Activated CD4-positive, alpha-beta T cell treated with anti-CD3 and anti-CD28 coated beads for 1 hour (primary cell): ENCODE results near the gene ZNF804B.

Experiments used
- DNase-seq: peaks from one replicate; pipeline ENCODE4 v3.0.0-alpha.2; 2020

ZNF804B gene

DNA sequence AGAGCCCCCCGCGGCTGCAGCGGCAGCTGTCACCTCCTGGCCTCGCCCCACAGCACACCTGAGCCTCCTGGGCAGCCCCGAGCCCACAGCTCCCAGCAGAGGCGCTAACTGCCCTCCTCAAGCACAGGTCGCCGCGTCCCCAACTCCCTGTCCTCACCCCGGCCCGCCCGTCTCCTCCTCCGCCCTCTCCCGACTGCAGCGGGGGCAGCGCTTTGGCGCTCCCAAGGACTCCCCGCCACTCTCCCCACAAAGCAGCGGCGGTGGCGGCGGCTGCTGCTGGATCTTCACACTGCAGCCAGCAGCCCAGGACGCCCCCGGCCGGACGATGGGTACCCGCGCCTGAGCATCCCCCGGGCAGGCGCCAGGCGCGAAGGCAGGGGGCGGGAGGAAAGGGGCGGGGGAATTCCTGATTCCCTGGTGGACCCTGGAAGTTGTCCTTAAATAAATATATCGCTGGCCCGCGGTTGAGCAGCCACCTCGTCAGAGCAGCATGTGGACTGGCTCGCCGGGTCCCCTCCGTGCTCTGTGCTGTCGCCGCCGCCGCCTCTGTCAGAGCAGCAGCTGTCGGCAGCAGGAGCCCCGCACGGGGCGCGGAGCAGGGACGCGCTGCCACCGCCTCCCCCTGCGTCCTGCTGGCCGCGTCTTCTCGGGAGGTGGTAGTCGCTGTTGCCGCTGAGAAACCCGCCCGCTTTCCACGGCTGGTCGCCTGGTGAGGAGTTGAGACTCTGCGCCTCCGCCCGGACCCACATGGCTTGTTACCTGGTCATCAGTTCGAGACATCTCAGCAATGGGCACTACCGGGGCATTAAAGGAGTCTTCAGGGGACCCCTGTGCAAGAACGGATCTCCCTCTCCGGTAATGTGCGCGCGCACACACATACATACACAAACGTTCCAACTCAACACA is at the start of gene ZNF804B:
ZNF804B (plus strand) TSS at position 471 of the 906 bp plus-strand sequence; CDS start at position 748, 277 bp downstream.
- no peak for DNase-seq

DNA sequence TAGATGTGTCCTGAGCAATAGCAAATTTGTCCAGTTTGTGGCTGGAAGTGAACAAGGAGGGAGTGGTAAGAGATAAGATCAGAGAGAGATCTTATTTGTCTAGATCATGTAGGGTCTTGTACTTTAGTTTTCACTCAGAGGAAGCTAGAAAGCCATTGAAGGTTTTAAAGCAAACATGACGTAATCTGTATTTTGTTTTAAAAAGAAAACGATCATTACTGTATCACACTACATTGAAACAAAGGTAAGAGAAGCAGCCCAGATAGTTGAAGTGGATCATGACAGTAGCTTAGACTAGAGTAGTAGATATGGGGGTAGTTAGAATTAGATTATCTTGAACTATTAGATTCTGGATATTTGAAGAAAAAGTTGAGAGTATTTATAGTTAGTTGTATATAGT is 23.6 kb upstream of the ZNF804B start:
- no peak for DNase-seq

DNA sequence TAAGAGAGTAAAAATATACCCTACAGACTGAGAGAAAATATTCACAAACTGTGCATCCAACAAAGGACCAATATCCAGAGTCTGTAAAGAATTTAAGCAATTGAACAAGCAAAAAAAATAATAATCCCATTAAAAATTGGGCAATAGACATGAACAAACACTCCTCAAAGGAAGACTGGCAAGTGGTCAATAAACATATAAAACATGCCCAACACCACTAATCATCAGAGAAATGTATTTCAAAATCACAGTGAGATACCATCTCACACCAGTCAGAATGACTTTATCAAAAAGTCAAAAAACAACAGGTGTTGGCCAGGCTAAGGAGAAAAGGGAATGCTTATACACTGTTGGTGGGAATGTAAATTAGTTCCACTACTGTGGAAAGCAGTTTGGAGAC is 21.9 kb upstream of the ZNF804B start:
- DNase-seq, result no peak

DNA sequence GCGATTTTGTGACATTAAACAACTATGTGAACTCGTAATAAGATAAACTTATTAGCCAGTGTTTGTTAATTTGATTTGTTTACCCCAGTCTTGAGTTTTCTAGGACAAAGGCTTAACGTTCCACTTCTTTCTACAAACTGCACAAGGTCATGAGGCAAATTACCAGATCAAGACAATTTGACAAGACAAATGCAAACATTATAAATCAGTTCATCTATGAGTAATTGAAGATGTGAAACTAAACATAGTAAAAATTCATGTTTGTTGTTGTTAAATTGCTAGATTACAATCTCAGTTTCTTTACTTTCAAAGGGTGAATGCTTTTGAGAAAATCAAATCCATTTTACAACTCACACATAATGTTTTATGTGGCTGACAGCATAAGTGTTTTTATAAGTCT is 13.4 kb upstream of the ZNF804B start:
- DNase-seq, result no peak

DNA sequence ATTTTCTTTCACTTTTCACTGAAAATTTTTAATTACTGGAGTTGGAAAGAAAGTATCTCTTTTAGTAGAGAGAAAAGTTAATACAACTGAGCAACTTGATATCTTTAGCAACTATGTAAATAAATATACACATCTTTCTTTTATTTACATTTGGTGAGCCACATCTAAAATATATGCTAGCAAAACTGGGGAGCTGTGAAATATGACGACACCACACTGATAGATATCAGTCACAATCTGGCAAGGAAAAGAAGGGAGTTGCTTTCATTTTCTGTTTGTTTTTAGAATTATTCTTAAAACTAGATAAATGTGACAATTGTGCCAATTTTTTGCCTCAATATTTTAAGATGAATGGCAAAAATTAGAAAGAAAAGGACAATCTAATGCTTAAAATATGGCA is 2.7 kb upstream of the ZNF804B start:
- no peak for DNase-seq

DNA sequence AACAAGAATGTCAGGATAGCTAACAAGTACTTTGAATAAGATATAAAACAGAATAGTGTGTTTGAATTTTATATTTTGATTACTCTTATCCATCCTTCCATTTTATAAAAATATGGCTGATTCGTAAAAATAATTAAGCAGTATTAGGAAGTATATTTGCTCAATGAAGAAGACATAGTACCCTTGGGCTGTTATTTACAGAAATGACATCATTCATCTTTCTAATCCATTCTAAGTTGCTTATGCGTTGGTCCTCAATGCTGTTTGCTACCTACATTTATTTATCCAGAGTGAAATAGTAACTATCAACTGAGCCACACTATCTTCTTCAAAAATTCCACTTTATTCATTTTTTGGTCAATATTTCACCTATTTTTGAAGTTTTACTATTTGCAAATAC is 2.1 kb upstream of the ZNF804B start:
- DNase-seq, result no peak

DNA sequence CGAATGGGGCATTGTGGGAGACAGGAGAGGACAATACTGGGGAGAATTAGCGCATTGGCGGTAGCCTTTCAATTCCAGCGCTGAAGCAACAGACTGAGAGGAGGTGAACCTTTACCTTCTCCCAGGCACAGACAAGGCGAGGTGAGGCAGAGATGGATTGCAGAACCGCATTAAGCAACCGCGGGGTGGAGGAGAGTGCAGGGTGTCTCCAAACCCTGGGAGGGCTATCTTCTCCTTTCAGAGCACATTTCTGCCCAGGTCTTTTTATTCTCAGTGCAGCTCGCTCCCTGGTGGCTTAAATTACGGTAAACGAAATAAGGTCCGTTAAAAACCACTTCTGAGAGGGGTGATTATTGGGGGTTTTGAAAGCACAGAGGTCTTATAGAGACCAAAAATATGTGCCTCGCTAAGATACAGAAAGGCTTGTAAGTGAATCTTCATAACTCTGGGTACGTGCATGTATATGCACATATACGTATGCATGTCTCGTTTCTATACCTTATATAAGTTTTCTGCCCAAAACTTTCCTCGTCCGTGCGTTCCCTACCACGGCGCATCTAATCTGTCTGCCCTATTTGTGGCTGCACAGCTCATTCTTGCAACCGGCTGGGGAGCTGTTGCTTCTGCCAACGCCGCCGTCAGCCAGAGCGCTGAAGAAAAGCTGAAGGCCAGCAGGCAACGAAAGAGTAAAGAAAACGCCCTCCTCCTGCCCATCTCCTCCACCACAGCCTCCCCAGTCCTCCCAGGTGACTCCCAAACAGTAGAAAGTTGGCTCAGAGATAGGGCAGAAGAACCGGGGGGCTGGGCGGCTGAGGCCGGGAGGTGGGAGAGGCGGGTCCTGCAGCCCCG is 895 bp upstream of the ZNF804B start:
- DNase-seq, result no peak

DNA sequence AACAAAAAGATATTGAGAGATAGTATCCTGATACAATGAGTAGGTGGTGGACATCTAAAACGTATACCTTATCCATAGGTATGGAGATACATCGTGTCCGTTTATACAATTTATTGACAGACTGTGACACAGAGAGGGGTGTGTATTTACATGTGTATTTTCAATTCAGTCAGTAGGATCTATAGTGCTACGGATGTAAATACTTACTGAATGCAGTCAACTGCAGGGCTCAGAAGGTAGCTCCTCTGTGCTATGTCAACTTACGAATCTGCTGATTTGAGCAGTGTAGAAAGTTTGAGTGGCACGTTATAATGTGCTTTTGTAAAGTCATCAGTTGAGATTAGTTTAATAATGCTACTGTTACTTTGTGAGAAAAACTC is 626 bp downstream of the ZNF804B start:
- no peak for DNase-seq

DNA sequence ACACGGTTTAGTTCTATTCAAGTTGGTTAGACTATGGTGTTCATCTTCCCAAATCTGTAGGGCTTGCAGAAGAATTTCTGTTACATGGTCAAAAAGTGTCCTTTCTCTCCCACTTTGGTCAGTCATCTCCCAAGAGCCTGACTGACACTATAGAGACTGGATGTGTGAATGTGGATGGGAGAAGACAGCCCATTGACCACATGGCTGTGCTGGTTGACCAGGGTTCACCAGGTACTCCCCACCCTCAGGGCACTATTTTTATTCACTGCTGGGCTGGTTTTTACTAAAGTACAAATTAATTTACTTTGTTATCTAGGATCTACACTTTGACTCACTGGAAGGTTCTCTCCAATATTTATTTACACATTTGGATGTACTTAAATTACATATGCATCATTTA is 2.3 kb downstream of the ZNF804B start:
- DNase-seq, result no peak

DNA sequence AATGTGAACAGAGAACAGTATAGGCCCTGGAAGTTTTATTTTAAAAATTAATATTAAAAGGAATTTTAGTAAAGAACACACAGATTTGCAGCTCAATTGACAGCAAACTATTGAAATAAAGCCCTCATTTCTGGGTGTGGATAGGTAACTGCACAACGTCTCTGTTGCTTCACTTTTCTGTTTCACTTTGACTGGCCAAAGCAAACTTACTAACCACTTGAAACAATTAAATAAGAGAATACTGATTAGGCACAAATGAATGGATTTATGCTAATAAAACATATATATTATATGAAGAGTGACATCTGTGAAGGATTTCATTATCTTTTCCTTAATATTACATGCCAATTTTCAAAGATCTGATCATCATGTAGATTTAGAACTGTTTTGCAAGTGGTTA is 11.9 kb downstream of the ZNF804B start:
- DNase-seq, result no peak

DNA sequence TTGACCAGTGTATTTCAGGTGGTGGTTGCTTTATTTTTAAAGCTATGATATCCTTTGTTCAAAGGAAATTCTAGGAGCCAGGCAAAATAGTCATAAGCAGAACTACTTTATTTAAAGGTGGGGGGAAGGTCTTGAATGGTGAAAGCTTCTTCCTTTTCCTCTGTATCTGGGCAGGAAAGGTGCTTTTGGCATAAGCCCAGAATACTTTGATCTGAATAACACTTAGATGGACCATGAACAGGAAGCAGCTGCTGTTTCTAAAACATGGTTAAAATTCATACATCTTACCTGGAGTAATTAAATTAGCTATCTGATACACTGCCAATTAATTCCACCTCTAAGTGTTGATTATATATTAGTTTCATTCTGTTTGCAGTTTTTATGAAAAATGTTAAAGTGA is 13.3 kb downstream of the ZNF804B start:
- DNase-seq, result no peak

DNA sequence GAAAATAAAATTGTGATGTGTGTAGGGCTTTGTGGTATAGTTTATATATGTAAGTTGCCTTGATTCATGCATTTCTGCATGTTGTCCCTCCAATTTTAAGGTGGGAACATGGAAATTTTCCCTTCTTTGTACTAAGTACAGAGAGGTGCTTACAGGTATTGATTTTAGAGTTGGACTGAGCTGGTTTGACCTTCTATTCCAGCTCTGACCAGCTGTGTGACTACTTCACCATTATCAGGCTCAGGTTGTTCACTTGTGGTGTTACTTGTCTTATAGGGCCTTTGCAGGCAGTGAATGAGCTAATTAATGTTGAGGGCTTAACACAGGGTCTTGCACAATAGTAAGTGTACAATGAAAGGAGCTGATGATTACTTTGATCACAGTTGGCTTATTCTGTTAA is 16.3 kb downstream of the ZNF804B start:
- no peak for DNase-seq

DNA sequence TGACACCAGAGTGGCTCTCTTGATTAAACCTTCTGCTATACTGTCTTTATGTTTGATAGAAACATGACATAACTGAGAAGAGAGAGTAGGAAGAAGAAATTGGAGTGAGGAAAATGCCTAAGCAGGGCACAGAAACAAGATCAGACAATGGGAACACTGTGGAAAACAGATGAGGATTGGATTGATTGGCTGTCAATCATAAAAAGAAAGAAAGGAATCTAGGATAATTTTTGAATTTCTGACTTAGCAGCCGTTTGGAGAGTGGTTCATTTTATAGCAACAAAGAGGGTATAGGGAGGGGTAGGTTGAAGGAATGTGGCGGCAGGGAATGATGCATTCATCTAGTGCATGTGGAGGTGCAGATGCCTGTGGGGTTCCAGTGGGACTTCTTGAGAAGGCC is 28.3 kb downstream of the ZNF804B start:
- DNase-seq, result no peak

DNA sequence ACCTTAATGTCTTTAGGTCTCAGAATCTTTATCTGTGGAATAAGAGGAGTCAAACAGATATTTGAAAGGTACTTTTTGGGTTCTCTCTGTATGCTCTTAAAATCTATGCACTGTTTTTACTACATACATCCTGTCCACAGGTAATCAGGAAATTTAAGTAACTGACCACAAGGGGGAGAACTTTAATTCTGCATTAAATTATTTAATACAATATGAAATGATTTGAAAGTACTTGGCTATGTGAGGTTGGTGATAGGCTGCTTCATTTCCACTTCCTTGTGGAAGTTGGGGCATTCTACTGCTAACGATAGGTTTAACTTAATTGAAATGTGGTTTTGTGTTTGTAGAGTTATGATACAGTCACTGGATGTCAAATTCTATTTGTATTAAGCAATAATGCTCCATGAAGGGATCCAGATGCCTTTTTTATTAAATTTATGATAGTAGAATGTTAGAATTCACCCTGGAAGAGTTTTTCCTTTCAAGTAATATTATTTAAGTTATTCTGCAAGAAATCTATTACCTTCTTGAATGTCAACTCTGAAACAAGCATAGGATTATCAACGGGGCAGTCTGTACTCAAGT is 30.1 kb downstream of the ZNF804B start:
- no peak for DNase-seq

DNA sequence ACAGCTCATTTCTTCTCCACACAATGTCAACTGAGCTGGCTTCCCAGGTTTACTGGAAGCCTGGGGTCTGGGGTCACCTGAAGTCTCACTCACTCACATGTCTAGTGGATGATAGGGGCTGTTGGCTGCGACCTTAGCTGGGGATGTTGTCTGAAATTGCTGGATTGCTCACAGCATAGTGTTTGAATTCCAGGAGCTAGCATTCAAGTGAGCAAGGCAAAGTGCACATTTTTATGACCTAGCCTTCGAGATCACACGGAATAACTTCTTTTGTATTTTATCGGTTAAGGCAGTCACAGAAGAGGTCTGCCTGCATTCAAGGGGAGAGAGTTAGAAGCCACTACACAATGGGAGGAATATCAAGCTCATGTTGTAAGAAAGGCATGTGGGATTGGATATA is 32.4 kb downstream of the ZNF804B start:
- no peak for DNase-seq

DNA sequence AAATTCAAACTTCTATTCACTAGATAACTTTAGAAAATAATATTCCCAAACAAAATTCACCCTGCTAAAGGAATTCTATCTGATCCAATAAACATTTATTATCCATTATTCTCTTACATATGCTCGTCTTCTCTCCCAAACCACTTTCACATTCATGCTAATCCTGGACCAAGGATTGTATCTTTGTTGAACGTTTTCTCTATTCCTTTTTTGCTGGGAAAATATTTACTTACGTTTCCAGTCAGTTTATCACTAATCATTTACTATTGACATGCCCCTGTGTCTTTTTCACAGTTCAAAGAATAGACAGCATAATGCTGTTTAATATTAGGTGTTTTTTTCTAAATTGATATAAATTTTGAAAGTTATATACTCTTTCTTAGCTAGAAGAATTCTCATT is 32.9 kb downstream of the ZNF804B start:
- no peak for DNase-seq

DNA sequence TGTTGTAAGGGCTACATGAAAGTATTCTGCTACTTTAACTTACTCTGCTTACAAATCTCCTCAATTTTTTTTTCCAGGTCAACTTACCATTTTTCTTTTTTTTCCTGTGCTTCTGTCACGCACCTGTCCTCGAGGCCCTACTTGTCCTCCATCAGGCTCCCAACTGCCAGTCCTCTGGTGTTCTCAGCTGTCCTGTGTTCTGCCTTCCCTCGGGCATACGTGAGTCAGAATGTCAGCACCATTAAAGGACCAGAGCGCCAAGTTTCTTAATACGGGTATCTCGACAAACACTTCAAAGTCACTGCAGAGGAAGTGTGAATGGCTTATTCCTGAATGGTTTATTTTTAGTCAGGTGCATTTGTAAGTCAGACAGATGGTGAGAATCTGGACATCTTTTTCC is 36.1 kb downstream of the ZNF804B start, which contains the start of gene TEX47:
TEX47 (minus strand) TSS at position 185 of the 400 bp plus-strand sequence. CDS start 795 bp downstream, outside the sequence.
- no peak for DNase-seq

DNA sequence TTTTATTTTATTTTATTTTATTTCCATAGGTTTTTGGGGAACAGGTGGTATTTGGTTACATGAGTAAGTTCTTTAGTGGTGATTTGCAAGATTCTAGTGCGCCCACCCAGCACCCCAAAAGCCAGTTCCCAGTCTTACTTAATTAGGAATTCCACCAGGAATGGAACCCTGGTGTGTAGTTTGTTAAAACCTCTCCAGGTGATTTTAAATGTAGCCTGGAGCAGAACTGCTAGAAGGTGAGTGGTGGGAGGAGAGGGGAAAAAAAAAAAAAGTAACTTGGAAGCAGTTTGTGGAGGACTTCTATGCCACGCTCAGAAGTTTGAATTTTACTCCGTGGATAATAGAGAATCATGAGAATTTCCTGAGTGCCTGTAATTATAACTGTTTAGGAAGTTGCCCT is 41.5 kb downstream of the ZNF804B start:
- DNase-seq, result no peak

DNA sequence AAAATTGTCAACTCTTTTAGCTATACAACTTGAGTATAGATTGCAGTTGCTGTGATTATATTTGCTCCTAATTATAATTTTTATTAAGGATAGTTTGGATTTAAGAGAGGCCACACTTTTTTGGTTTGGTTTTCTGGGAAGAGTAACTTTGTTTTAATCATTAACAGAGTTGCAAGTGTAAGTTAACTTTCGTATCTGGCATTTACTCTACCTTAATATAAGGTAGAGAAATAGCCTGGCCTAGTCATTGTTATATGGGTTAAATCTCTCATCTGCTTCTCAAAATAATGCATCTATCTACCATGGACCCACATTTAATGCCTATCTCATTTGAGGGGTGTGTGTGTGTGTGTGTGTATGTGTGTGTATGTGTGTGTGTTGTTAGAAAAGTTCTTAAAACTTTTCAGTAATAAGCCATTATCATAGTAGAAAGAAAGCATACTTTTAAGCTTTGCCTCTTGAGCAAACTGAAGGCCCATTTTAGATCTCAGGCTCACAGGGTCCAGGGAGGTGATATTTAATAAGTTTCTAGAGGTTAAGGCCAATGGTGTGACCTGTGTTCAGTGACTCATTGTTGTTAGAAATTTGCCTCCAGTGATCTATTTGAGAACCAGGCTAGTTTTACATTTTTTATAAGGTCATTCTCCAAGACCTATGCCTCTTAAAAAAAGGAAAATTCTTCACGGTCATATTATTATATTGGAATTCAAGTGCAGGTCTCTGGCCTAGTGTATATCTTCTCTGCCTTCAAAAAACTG is 47.0 kb downstream of the ZNF804B start:
- no peak for DNase-seq

DNA sequence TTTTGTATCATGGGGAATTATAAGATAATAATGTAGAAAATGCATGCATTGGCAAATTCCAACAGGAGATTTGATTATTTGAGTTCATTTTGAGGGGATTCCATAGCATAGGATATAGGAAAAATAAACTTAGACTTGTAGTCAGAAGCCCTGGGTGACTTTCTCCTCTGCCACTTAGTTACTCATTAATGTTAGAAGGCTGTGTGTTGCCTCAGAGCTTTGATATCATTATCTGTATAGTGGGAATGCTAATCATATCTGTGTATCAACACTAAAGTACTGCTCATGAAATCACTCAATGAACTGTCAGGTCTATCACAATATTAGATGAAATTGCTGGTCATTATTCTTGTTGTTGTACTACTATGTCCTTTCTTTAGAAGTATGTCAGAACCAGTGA is 59.1 kb downstream of the ZNF804B start:
- no peak for DNase-seq

DNA sequence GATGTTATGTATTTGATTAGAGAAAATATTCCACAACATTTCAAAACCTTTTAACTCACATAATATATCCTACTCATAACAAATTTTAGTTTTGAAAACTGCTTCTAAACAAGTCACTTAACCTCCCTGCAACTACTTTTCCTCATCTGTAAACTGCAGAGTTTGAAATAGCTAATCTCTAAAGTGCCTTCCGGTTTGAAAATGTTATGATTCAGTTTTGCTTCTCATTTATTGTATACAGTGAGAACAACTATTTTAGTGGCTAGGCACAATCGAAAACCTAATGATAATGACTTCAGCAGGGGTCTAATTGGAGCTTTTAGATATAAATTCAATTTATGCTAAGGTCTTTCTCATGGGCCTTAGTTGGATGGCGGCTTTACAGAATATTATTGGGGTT is 66.7 kb downstream of the ZNF804B start:
- no peak for DNase-seq

DNA sequence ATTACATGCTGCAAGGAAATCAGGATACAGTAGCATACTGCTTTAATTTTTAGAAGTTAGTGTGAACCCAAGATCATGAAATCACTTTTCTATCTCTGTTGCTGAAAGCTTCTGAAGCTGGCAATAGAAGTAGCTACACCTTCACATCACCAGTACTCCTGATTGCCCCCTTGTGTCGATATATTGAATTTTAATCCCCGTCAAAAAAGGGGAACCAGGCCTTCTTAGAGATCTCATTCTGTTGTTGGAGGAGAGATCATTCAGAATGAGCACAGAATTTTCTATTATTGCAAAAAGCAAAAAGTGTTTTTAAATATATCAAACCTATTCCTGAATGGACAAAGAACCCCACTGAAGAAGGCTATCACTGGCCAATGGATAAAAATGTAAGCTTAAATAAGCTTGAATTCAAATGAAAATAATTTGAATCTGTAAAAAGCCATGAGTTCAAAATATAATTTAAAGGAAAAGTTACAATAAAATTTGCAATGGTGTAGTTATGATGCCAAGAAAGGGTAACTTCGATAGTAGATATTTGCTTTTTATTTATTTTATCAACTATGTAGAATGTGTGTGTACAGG is 75.7 kb downstream of the ZNF804B start:
- no peak for DNase-seq
